Psoas muscle (tissue), 8 donors: ENCODE results near the gene NID2. TPM values are rescaled to one million over a fixed set of nuclear protein-coding genes. Genes with fewer than 3 reads are reported as not detected.

Experiments
- ATAC-seq, 4 donors: fragments of 200-7000 bp; cut with Tn5 transposase; one replicate each; pipeline ENCODE4 v1.9.1; 2020; ENCODE audit warnings: moderate library complexity in 3 of 4, mild to moderate bottlenecking in 2 of 4
- DNase-seq, 2 donors: peaks; one replicate each; pipeline ENCODE4 v3.0.0-alpha.2; 2020
- H3K27ac ChIP-seq: fragments of 200-600 bp; one replicate; pipeline ENCODE4 v1.8.0; 2022
- H3K27me3 ChIP-seq, 3 donors: fragments of 200-600 bp in 1 of 3; one replicate each; pipeline versions ENCODE4 v1.6.1 to v1.8.0; 2013 to 2022; ENCODE audit warnings: low read length in 2 of 3, mild to moderate bottlenecking in 2 of 3, moderate library complexity in 1 of 3; ENCODE audit not compliant: insufficient read depth in 3 of 3
- H3K36me3 ChIP-seq, 2 donors: fragments of 200-600 bp in 1 of 2; one replicate each; pipeline versions ENCODE4 v1.6.1 to v1.8.0; 2013 to 2022; ENCODE audit warnings: low read depth in 1 of 2, mild to moderate bottlenecking in 1 of 2, moderate library complexity in 1 of 2; ENCODE audit not compliant: insufficient read depth in 1 of 2
- H3K4me1 ChIP-seq: fragments of 200-600 bp; one replicate; pipeline ENCODE4 v1.8.0; 2022
- H3K4me3 ChIP-seq: fragments of 200-600 bp; one replicate; pipeline ENCODE4 v1.8.0; 2022; ENCODE audit warnings: mild to moderate bottlenecking
- H3K9me3 ChIP-seq: fragments of 200-600 bp; one replicate; pipeline ENCODE4 v1.8.0; 2022
- CTCF ChIP-seq: fragments of 200-600 bp; IDR thresholded peaks from one replicate; pipeline ENCODE4 v1.8.0; 2022; ENCODE audit warnings: antibody characterized with exemption
- WGBS, 3 donors: extraction: QIAGEN DNeasy Blood & Tissue Kit; methylation state at CpG; one replicate each; pipeline versions ENCODE4 v1.1.6 to v1.1.7; 2013; 5-methylcytosine and 5-hydroxymethylcytosine counted together
- intact Hi-C, 2 donors: fragments of 100-400 bp; cut with DNase I; formaldehyde crosslinking; loops; one replicate each; pipeline versions ENCODE4 v1.11.0 to v1.14.2; 2022
- polyA plus RNA-seq, 3 donors: library from polyadenylated mRNA; stranded (reverse); fragments of 200-250 nt; gene quantifications; one replicate each; pipeline ENCODE4 v1.2.3, GENCODE V29; 2013
- total RNA-seq, 4 donors: library from RNA; stranded (reverse); fragmentation: NEBNext Ultra II Directional in 2 of 4; extraction: Animal tissue kit (Norgen Biotek cat#: 25700) in 2 of 4; gene quantifications; one replicate each; pipeline versions ENCODE4 v1.2.1 to v1.2.4, GENCODE V29; 2021 to 2023
- donor health status: healthy with polysubstance abuse.
- donor health status: DM: no; HTN: no; CAD: no; lungs with moderate emphysema.
- donor health status: Bipolar disorder and iron deficiency.
- donor health status: healthy.
- donor health status: DM: yes; HTN: yes; CAD: no.
- donor health status: DM: no; HTN: no; CAD: no.
- donor health status: DM: no; HTN: no; CAD: no.
- donor health status: DM: yes; HTN: yes; CAD: no.

The NID2 gene
- total and polyA plus RNA-seq, 7 donors: 2.2 to 12.9 (median 4.1) TPM

- ATAC-seq: no peak
- DNase-seq: no peak
- Histone ChIP-seq H3K27ac (no peak overlapping the region), H3K9me3 (no peaks in the 10 kb centered on the region), H3K4me3 (no peak overlapping the region), H3K36me3 (peaks cover 11 to 100% of the 10 kb centered on the region in 2 donors), H3K4me1 (no peaks in the 10 kb centered on the region), H3K27me3 (no peaks in the 10 kb centered on the region)
- intact Hi-C loops: no loop called here
- no peak for TF ChIP-seq CTCF
- 63 to 80% (median 73%) methylated on average over 3 of the region's 3 CpGs for WGBS, 3 donors
Measured at GRCh38 chr14:52003324-52003723, 65.5 kb downstream of the NID2 start.

GRCh38 chr14:52002542-52002941 is 66.3 kb downstream of the NID2 start:
- no peak for DNase-seq
- Histone ChIP-seq H3K9me3 (no peaks in the 10 kb centered on the region), H3K4me3 (no peak overlapping the region), H3K27ac (no peak overlapping the region), H3K4me1 (no peaks in the 10 kb centered on the region), H3K27me3 (no peaks in the 10 kb centered on the region), H3K36me3 (peaks cover 6 to 97% of the 10 kb centered on the region in 2 donors)
- 80 to 90% (median 89%) methylated on average over 4 of the region's 4 CpGs for WGBS, 3 donors
- no peak for ATAC-seq
- no peak for TF ChIP-seq CTCF
- intact Hi-C loops: no loop called here

- ATAC-seq: no peak
- intact Hi-C loops: no loop called here
- no peaks in the 10 kb centered on the region for H3K4me1 ChIP-seq
- H3K27ac ChIP-seq: no peak overlapping the region
- no peak overlapping the region for H3K4me3 ChIP-seq
- no peak for DNase-seq
- TF ChIP-seq CTCF: no peak
- WGBS, 3 donors: 65 to 70% (median 67%) methylated on average over 3 of the region's 3 CpGs
- H3K27me3 ChIP-seq: no peaks in the 10 kb centered on the region
- H3K9me3 ChIP-seq: no peaks in the 10 kb centered on the region
- H3K36me3 ChIP-seq: peaks cover 3 to 95% of the 10 kb centered on the region in 2 donors
Measured at GRCh38 chr14:52000696-52001095, 68.2 kb downstream of the NID2 start.

- no peak for TF ChIP-seq CTCF
- H3K4me3 ChIP-seq: no peak overlapping the region
- peaks cover 0 to 95% of the 10 kb centered on the region in 2 donors for H3K36me3 ChIP-seq
- intact Hi-C loops: no loop called here
- no peak for DNase-seq
- no peak for ATAC-seq
- WGBS, 3 donors: 66 to 72% (median 67%) methylated on average over 3 of the region's 3 CpGs
- H3K27ac ChIP-seq: no peak overlapping the region
- no peaks in the 10 kb centered on the region for H3K4me1 ChIP-seq
- no peaks in the 10 kb centered on the region for H3K27me3 ChIP-seq
- H3K9me3 ChIP-seq: no peaks in the 10 kb centered on the region
Measured at GRCh38 chr14:52000019-52000582, 68.8 kb downstream of the NID2 start.

- no peaks in the 10 kb centered on the region for H3K4me1 ChIP-seq
- H3K9me3 ChIP-seq: no peaks in the 10 kb centered on the region
- 64 to 69% (median 66%) methylated on average over 2 of the region's 2 CpGs for WGBS, 3 donors
- no peak overlapping the region for H3K4me3 ChIP-seq
- no peak for TF ChIP-seq CTCF
- H3K27me3 ChIP-seq: no peaks in the 10 kb centered on the region
- no peak for DNase-seq
- peaks cover 0 to 95% of the 10 kb centered on the region in 2 donors for H3K36me3 ChIP-seq
- ATAC-seq: no peak
- H3K27ac ChIP-seq: no peak overlapping the region
- intact Hi-C loops: no loop called here
Measured at GRCh38 chr14:51999084-51999483, 69.8 kb downstream of the NID2 start.
